Thymus (tissue), 11 donors: Measurements from ENCODE around the gene SEMA4B. TPM values are rescaled to one million over a fixed set of nuclear protein-coding genes. Genes with fewer than 3 reads are reported as not detected.
"Not testable (repeated sequence)": the region's sequence is repeated elsewhere in the genome, so short reads cannot be mapped to it uniquely, and the experiment has no call there.

Experiments
- DNase-seq, 9 donors: peaks; one replicate each; pipeline ENCODE4 v3.0.0-alpha.2; 2013; ENCODE audit warnings: low spot score in 9 of 9, low read depth in 6 of 9, missing footprints in 1 of 9
- H3K27ac ChIP-seq, 2 donors: one replicate each; pipeline ENCODE4 v1.5.1; 2013; ENCODE audit warnings: control low read depth in 1 of 2, low read depth in 1 of 2, low read length in 1 of 2, mild to moderate bottlenecking in 1 of 2, moderate library complexity in 1 of 2
- H3K27me3 ChIP-seq, 2 donors: one replicate each; pipeline ENCODE4 v1.5.1; 2013; ENCODE audit warnings: low read length in 1 of 2; ENCODE audit not compliant: control insufficient read depth in 2 of 2, insufficient read depth in 1 of 2
- H3K36me3 ChIP-seq, 2 donors: one replicate each; pipeline ENCODE4 v1.5.1; 2013; ENCODE audit warnings: low read length in 1 of 2, mild to moderate bottlenecking in 1 of 2, moderate library complexity in 1 of 2; ENCODE audit not compliant: control insufficient read depth in 2 of 2, insufficient read depth in 2 of 2
- H3K4me1 ChIP-seq, 2 donors: one replicate each; pipeline ENCODE4 v1.5.1; 2013; ENCODE audit warnings: low read length in 2 of 2; ENCODE audit not compliant: control insufficient read depth in 2 of 2, insufficient read depth in 2 of 2
- H3K4me3 ChIP-seq, 2 donors: one replicate each; pipeline ENCODE4 v1.5.1; 2013; ENCODE audit warnings: low read length in 2 of 2, control low read depth in 1 of 2, mild to moderate bottlenecking in 1 of 2
- H3K9me3 ChIP-seq, 2 donors: one replicate each; pipeline ENCODE4 v1.5.1; 2013; ENCODE audit warnings: low read length in 1 of 2, mild to moderate bottlenecking in 1 of 2; ENCODE audit not compliant: control insufficient read depth in 2 of 2, insufficient read depth in 1 of 2
- WGBS: extraction: QIAGEN DNeasy Blood & Tissue Kit; methylation state at CpG from one replicate; pipeline ENCODE4 v1.1.7; 2013; 5-methylcytosine and 5-hydroxymethylcytosine counted together
- polyA plus RNA-seq: library from polyadenylated mRNA; stranded (reverse); fragments of 200-250 nt; gene quantifications from one replicate; pipeline ENCODE4 v1.2.3, GENCODE V29; 2013
- total RNA-seq: library from RNA; stranded (reverse); fragments of 120-200 nt; gene quantifications from one replicate; pipeline ENCODE4 v1.2.4, GENCODE V29; 2013
- donor health status: healthy.

The SEMA4B gene
- total and polyA plus RNA-seq, 2 donors, result 6.5 to 32.8 TPM

GRCh38 chr15:90177012-90177411 lies 24.1 kb upstream of the SEMA4B start:
- no peaks in the 10 kb centered on the region for H3K36me3 ChIP-seq
- DNase-seq, result no peak
- 98% methylated on average over 9 of the region's 9 CpGs for WGBS
- H3K27me3 ChIP-seq, result no peaks in the 10 kb centered on the region
- no peak overlapping the region for H3K4me3 ChIP-seq
- H3K9me3 ChIP-seq, result peaks cover 0 to 4% of the 10 kb centered on the region in 2 donors
- H3K27ac ChIP-seq, result no peak overlapping the region
- H3K4me1 ChIP-seq, result peaks cover 4 to 13% of the 10 kb centered on the region in 2 donors

- no peak for DNase-seq
- Histone ChIP-seq H3K4me3 (no peak overlapping the region), H3K36me3 (no peaks in the 10 kb centered on the region), H3K27me3 (no peaks in the 10 kb centered on the region), H3K9me3 (no peaks in the 10 kb centered on the region), H3K4me1 (peaks cover 4 to 13% of the 10 kb centered on the region in 2 donors), H3K27ac (no peak overlapping the region)
- 79% methylated on average over 10 of the region's 10 CpGs for WGBS
Measured at GRCh38 chr15:90178468-90179435, 22.4 kb upstream of the SEMA4B start.

- DNase-seq, result no peak
- peaks cover 7 to 27% of the 10 kb centered on the region in 2 donors for H3K4me1 ChIP-seq
- no peak overlapping the region for H3K27ac ChIP-seq
- H3K4me3 ChIP-seq, result no peak overlapping the region
- H3K36me3 ChIP-seq, result no peaks in the 10 kb centered on the region
- H3K27me3 ChIP-seq, result no peaks in the 10 kb centered on the region
- H3K9me3 ChIP-seq, result no peaks in the 10 kb centered on the region
- 71% methylated on average over 2 of the region's 2 CpGs for WGBS
Measured at GRCh38 chr15:90181776-90182175, 19.4 kb upstream of the SEMA4B start.

- Histone ChIP-seq H3K4me3 (peak overlapping the region; percentile 57 to 67), H3K9me3 (no peaks in the 10 kb centered on the region), H3K27me3 (no peaks in the 10 kb centered on the region), H3K4me1 (peaks cover 3 to 30% of the 10 kb centered on the region in 2 donors), H3K27ac (peak overlapping the region; percentile 49 to 72), H3K36me3 (no peaks in the 10 kb centered on the region)
- peak in 1 of 9 donors; percentile 28 for DNase-seq
- 75% methylated on average over 27 of the region's 27 CpGs for WGBS
Measured at GRCh38 chr15:90184119-90184785, 16.9 kb upstream of the SEMA4B start.

- Histone ChIP-seq H3K9me3 (no peaks in the 10 kb centered on the region), H3K36me3 (no peaks in the 10 kb centered on the region), H3K27ac (peak overlapping the region; percentile 45 to 72), H3K4me3 (peak overlapping the region; percentile 57 to 67), H3K4me1 (peaks cover 7 to 35% of the 10 kb centered on the region in 2 donors), H3K27me3 (no peaks in the 10 kb centered on the region)
- DNase-seq, result peak in 6 of 9 donors; percentile 65 to 87 (median 74)
- 4% methylated on average over 67 of the region's 67 CpGs for WGBS
Measured at GRCh38 chr15:90184786-90185704, 16.1 kb upstream of the SEMA4B start.

DNA sequence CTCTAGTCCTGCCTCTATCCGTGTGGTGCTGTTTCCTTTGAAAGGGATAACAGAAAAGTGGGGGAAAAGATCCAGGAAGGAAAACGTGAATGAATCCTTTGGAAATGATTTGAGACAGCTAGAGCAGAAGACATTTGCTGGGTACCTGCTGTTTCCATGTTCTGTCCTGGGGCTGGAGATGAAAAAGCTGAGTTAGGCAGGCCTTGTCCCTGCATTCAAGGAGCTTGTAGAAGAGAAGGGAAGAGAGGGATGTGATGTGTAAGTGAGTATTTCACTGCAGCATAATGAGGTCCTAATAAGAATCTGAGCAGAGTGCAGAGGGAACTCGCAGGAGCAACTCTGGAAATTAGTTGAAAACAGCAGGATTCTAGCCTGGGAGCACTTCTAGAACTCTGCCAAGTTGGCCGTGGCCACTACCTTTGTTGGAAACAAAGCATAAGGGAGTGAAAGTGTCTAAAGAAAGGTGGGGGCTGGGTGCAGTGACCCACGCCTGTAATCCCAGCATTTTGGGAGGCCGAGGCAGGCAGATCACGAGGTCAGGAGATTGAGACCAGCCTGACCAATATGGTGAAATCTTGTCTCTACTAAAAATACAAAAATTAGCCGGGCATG lies 13.8 kb upstream of the SEMA4B start:
- no peak for DNase-seq

DNA sequence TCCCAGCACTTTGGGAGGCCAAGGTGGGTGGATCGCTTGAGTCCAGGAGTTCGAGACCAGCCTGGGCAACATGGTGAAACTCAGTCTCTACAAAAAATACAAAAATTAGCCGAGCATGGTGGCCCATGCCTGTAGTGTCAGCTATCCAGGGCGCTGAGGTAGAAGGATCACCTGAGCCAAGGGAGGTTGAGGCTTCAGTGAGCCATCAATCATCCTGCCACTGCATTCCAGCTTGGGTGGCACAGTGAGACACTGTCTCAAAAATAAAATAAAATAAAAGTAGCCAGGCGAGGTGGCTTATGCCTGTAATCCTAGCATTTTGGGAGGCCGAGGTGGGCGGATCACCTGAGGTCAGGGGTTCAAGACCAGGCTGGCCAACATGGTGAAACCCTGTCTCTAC lies 13.1 kb upstream of the SEMA4B start:
- not testable (repeated sequence) for H3K4me3 ChIP-seq

More for the DNA sequence above, 13.8 kb upstream of the SEMA4B start:
- Histone ChIP-seq H3K4me1 (peaks cover 26 to 58% of the 10 kb centered on the region in 2 donors), H3K27ac (no peak overlapping the region), H3K4me3 (no peak overlapping the region), H3K36me3 (no peaks in the 10 kb centered on the region), H3K27me3 (no peaks in the 10 kb centered on the region), H3K9me3 (no peaks in the 10 kb centered on the region)
- WGBS, result 95% methylated on average over 8 of the region's 8 CpGs

DNA sequence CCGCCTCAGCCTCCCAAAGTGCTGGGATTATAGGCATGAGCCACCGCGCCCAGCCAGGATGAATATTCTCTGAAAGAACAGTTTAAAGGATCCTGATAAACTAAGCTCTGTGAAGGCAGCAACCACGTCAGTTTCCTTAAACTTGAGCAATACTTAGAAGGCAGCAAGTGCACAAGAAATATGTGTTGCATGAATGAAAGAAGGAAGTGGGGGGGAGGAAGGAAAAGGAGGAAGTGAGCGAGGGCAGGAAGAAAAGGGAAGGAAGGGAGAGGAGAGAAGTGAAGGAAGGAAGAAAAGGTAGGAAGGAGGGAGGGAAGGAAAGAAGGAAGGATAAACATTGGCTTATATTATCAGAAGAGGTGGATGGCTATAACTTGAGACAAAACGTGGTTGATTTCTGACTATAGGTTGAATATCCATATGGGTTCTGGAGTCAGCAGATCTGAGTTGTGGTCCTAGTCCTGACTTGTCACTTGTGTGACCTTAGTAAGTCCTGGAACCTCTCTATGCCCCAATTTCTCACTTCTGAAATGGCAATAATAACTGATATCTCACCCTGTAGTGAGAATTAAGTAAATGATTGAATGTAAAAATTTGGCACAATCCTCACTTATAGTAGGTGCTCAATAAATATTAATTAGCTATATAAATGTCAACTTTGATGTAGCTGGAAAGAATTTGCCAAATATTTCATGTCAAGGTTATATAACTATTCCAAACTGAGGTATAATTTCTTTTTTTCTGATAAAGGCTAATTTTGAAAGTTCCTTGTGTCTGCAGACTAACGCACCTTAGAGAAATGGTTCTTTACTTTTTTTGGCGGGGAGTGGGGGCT lies 12.0 kb upstream of the SEMA4B start:
- H3K36me3 ChIP-seq, result no peaks in the 10 kb centered on the region
- WGBS, result 86% methylated on average over 8 of the region's 8 CpGs
- no peaks in the 10 kb centered on the region for H3K27me3 ChIP-seq
- peaks cover 40 to 75% of the 10 kb centered on the region in 2 donors for H3K4me1 ChIP-seq
- no peak overlapping the region for H3K27ac ChIP-seq
- H3K9me3 ChIP-seq, result no peaks in the 10 kb centered on the region
- DNase-seq, result no peak
- no peak overlapping the region for H3K4me3 ChIP-seq

More for the DNA sequence above, 13.1 kb upstream of the SEMA4B start:
- H3K27ac ChIP-seq, DNase-seq, H3K27me3 ChIP-seq, H3K36me3 ChIP-seq, H3K9me3 ChIP-seq: not testable (repeated sequence)
- 96% methylated on average over 7 of the region's 7 CpGs for WGBS
- peaks cover 31 to 65% of the 10 kb centered on the region in 2 donors for H3K4me1 ChIP-seq
